GM18951 (cell line): Measurements from ENCODE around the gene MOB2.
"Not testable (repeated sequence)": the region's sequence is repeated elsewhere in the genome, so short reads cannot be mapped to it uniquely, and the experiment has no call there.

Source experiments
- POLR2A ChIP-seq: IDR thresholded peaks from 4 replicates; pipeline ENCODE4 v1.6.1; 2011; ENCODE audit warnings: mild to moderate bottlenecking; ENCODE audit not compliant: insufficient read length, insufficient read depth; ENCODE audit errors: extremely low read depth
- in situ Hi-C: fragments of 300-500 bp; cut with MboI; formaldehyde crosslinking; loops from one replicate; pipeline ENCODE4 v1.12.0; 2022; ENCODE audit warnings: low sequenced_read_pairs, mixed read lengths, inconsistent platforms; ENCODE audit not compliant: unreplicated experiment

The MOB2 gene

GRCh38 chr11:1444321-1444720, 42.3 kb downstream of the MOB2 start:
- in situ Hi-C loops, result no loop called here
- no peak for TF ChIP-seq POLR2A

GRCh38 chr11:1443737-1444136, 42.8 kb downstream of the MOB2 start:
- in situ Hi-C loops, result no loop called here
- no peak for TF ChIP-seq POLR2A

- TF ChIP-seq POLR2A, result no peak
- in situ Hi-C loops, result no loop called here
Observed at GRCh38 chr11:1442807-1443366, 43.7 kb downstream of the MOB2 start.

- TF ChIP-seq POLR2A, result no peak
- in situ Hi-C loops, result no loop called here
Observed at GRCh38 chr11:1442163-1442562, 44.4 kb downstream of the MOB2 start.

- no peak for TF ChIP-seq POLR2A
- in situ Hi-C loops, result no loop called here
Observed at GRCh38 chr11:1440496-1440895, 46.1 kb downstream of the MOB2 start.

- in situ Hi-C loops, result no loop called here
Observed at GRCh38 chr11:1440066-1440465, 46.5 kb downstream of the MOB2 start.

GRCh38 chr11:1439341-1439740, 47.2 kb downstream of the MOB2 start:
- TF ChIP-seq POLR2A, result no peak
- in situ Hi-C loops, result no loop called here

More at GRCh38 chr11:1440066-1440465, 46.5 kb downstream of the MOB2 start:
- TF ChIP-seq POLR2A, result no peak

GRCh38 chr11:1438967-1439330, 47.6 kb downstream of the MOB2 start:
- in situ Hi-C loops, result no loop called here
- no peak for TF ChIP-seq POLR2A

GRCh38 chr11:1438261-1438966, 48.2 kb downstream of the MOB2 start:
- no peak for TF ChIP-seq POLR2A
- in situ Hi-C loops, result no loop called here

GRCh38 chr11:1437500-1437899, 49.1 kb downstream of the MOB2 start:
- in situ Hi-C loops, result no loop called here
- no peak for TF ChIP-seq POLR2A

GRCh38 chr11:1436468-1437039, 50.0 kb downstream of the MOB2 start:
- in situ Hi-C loops, result no loop called here
- TF ChIP-seq POLR2A, result no peak

- no peak for TF ChIP-seq POLR2A
- in situ Hi-C loops, result no loop called here
Observed at GRCh38 chr11:1435820-1436467, 50.6 kb downstream of the MOB2 start.

GRCh38 chr11:1435479-1435819, 51.1 kb downstream of the MOB2 start:
- in situ Hi-C loops, result not testable (repeated sequence)

GRCh38 chr11:1433977-1434640, 52.5 kb downstream of the MOB2 start:
- TF ChIP-seq POLR2A, result no peak
- in situ Hi-C loops, result no loop called here

GRCh38 chr11:1433568-1433967, 53.0 kb downstream of the MOB2 start:
- in situ Hi-C loops, result no loop called here
- TF ChIP-seq POLR2A, result no peak
